HG03135 (cell line): Measurements from ENCODE around the gene SH3BP2.

ENCODE experiments used
- ATAC-seq: cut with Tn5 transposase; IDR thresholded peaks from one replicate; pipeline ENCODE4 v1.9.1; 2021; ENCODE audit warnings: mild to moderate bottlenecking, moderate library complexity; ENCODE audit not compliant: unreplicated experiment

SH3BP2 gene

GRCh38 chr4:2792711-2793585 lies at the start of gene SH3BP2:
Gene SH3BP2 (plus strand): TSS chr4:2793085. CDS start chr4:2820618, 27,533 bp downstream.
- no peak for ATAC-seq

- no peak for ATAC-seq
These were observed 49.1 kb upstream of the SH3BP2 start for GRCh38 chr4:2743518-2744445.

GRCh38 chr4:2744576-2745270 lies 48.2 kb upstream of the SH3BP2 start:
- ATAC-seq: no peak

- no peak for ATAC-seq
These were observed 47.4 kb upstream of the SH3BP2 start for GRCh38 chr4:2745516-2745915.

GRCh38 chr4:2745981-2746806 lies 46.7 kb upstream of the SH3BP2 start:
- ATAC-seq: peak; percentile 92

GRCh38 chr4:2746891-2747695 lies 45.8 kb upstream of the SH3BP2 start:
- ATAC-seq: no peak

- no peak for ATAC-seq
These were observed 41.9 kb upstream of the SH3BP2 start for GRCh38 chr4:2750719-2751605.

- ATAC-seq: no peak
These were observed 39.4 kb upstream of the SH3BP2 start for GRCh38 chr4:2753436-2753835.

- no peak for ATAC-seq
These were observed 37.8 kb upstream of the SH3BP2 start for GRCh38 chr4:2754848-2755819.

GRCh38 chr4:2755821-2756690 lies 36.8 kb upstream of the SH3BP2 start, which contains the start of gene TNIP2:
Gene TNIP2 (minus strand): TSS chr4:2756336. CDS start chr4:2756289, 47 bp downstream.
- peak; percentile 56 for ATAC-seq

GRCh38 chr4:2756691-2757350 lies 36.1 kb upstream of the SH3BP2 start:
- peak; percentile 20 for ATAC-seq

GRCh38 chr4:2757426-2757825 lies 35.5 kb upstream of the SH3BP2 start:
- ATAC-seq: no peak

- ATAC-seq: no peak
These were observed 31.6 kb upstream of the SH3BP2 start for GRCh38 chr4:2761035-2761923.

- no peak for ATAC-seq
These were observed 30.8 kb upstream of the SH3BP2 start for GRCh38 chr4:2762048-2762447.
